ENCODE measurements around the gene DPPA2.

DNA sequence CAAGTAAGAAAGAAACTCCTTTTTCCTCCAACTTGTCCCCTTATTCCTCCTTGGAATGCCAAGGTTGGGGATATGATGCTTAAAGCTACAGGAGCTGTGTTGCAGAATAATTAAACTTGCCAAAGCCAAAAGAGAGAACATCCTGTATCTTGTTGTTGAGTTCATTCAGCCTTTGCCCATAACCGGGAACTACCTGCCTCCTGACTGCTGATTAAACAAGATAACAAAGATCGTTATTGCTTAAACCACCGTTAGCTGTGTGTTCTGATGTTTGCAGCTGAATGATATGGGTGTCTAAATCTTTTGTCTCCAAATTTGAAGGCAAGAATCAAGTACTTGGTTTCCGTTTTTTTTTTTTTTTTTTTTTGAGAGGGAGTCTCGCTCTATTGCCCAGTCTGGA is 61.5 kb downstream of the DPPA2 start:
- TF ChIP-seq, protein P1, sequence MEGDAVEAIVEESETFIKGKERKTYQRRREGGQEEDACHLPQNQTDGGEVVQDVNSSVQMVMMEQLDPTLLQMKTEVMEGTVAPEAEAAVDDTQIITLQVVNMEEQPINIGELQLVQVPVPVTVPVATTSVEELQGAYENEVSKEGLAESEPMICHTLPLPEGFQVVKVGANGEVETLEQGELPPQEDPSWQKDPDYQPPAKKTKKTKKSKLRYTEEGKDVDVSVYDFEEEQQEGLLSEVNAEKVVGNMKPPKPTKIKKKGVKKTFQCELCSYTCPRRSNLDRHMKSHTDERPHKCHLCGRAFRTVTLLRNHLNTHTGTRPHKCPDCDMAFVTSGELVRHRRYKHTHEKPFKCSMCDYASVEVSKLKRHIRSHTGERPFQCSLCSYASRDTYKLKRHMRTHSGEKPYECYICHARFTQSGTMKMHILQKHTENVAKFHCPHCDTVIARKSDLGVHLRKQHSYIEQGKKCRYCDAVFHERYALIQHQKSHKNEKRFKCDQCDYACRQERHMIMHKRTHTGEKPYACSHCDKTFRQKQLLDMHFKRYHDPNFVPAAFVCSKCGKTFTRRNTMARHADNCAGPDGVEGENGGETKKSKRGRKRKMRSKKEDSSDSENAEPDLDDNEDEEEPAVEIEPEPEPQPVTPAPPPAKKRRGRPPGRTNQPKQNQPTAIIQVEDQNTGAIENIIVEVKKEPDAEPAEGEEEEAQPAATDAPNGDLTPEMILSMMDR (IDR thresholded peaks at IDR 0.05): no peak
- no peak for TF ChIP-seq POLR2A (IDR thresholded peaks at IDR 0.05)

All from thyroid gland (tissue), 4 donors.